ENCODE data around the gene NPIPB2.
A peak's percentile ranks its signal among the peaks of the same experiment; 100 is the strongest.

- TF ChIP-seq CTCF (IDR thresholded peaks at IDR 0.05) = peak in 7 of 12 donors; percentile 9 to 26 (median 16)
- TF ChIP-seq POLR2A (IDR thresholded peaks at IDR 0.05) = peak in 1 of 2 donors; percentile 72
Measured at GRCh38 chr16:11915644-11916523, 26.0 kb downstream of the NPIPB2 start, which contains the start of gene GSPT1.

Measured in heart left ventricle (tissue), 13 donors.